ENCODE measurements around the gene CWC22. TPM values are rescaled to one million over a fixed set of nuclear protein-coding genes. Genes with fewer than 3 reads are reported as not detected.

Gene CWC22
- total and polyA plus RNA-seq, 2 donors (not counting 1 experiment from before 2014, with no cell fraction given): 6.3 to 28.7 TPM

DNA sequence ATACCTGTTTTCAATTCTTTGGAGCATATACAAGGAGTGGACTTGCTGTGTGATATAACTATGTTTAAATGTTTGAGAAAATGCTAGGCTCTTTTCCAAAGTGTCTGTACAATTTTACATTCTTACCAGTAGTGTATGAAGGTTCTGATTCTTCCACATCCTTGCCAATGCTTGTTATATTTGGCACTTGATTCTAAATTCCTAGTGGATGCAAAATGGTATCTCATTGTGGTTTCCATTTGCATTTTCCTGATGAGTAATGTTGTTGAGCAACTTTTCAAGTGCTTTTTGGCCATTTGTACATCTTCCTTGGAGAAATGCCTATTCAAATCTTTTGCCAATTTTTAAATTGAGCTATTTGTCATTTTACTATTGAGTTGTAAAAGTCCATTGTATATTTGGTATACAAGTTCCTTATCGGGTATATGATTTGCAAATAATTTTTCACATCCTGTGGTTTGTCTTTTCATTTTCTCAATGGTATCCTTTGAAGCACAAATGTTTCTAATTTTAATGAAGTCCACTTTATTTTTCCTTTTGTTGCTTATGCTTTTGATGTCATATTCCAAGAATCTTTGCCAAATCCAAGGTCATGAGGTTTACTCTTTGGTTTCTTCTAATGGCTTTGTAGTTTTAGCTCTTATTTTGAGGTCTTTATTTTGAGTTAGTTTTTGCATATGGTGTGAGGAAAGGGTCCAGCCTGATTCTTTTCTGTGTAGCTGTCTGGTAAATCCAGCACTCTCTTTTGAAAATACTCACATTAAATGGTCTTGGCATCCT, 33.2 kb upstream of the CWC22 start:
- Histone ChIP-seq H3K4me3 (ENCODE audit: control extremely low read depth in 1 of 5, extremely low read depth in 1 of 5, insufficient read depth in 1 of 5, low read depth in 2 of 5, low read length in 4 of 5) (no peak overlapping the region), H3K9me3 (ENCODE audit: control extremely low read depth in 1 of 3, control insufficient read depth in 2 of 3, insufficient read depth in 1 of 3, low read length in 2 of 3) (peaks cover 0 to 1% (median 0%) of the 10 kb centered on the region in 3 donors), H3K4me2 (replicated peaks; ENCODE audit: low read depth, low read length, poor library complexity, severe bottlenecking) (no peak overlapping the region), H3K27ac (ENCODE audit: low read length in 2 of 2) (no peak overlapping the region), H3K36me3 (replicated peaks in 1 of 2; ENCODE audit: control extremely low read depth in 1 of 2, control insufficient read depth in 1 of 2, extremely low read depth in 1 of 2, insufficient read depth in 2 of 2, low read length in 1 of 2) (no peaks in the 10 kb centered on the region), H3K79me2 (ENCODE audit: control insufficient read depth, insufficient read depth, low read length) (no peaks in the 10 kb centered on the region), H3K27me3 (replicated peaks in 1 of 4; ENCODE audit: control extremely low read depth in 1 of 4, control insufficient read depth in 3 of 4, insufficient read depth in 4 of 4, low read length in 3 of 4) (peaks cover 0 to 7% (median 2%) of the 10 kb centered on the region in 4 experiments), H3K9ac (ENCODE audit: low read length) (no peak overlapping the region), H2AFZ (ENCODE audit: insufficient read depth, low read depth, low read length, poor library complexity, severe bottlenecking) (no peak overlapping the region), H4K20me1 (ENCODE audit: control insufficient read depth, insufficient read depth, low read length, poor library complexity, severe bottlenecking) (no peaks in the 10 kb centered on the region), H3K4me1 (ENCODE audit: control insufficient read depth in 2 of 2, insufficient read depth in 2 of 2, low read length in 2 of 2) (no peaks in the 10 kb centered on the region)
- no CpG with 5 or more reads among the region's 1 CpG for WGBS (ENCODE audit: insufficient coverage)
- ChIA-PET CTCF (no interaction called here), POLR2A (no interaction called here)
- peaks cover 12% of the 10 kb centered on the region for H3K27me3 Mint-ChIP-seq
- H3K4me3 Mint-ChIP-seq: no peak overlapping the region
- no peak for ATAC-seq (ENCODE audit: low read depth)
- no peaks in the 10 kb centered on the region for H3K9me3 Mint-ChIP-seq (ENCODE audit: insufficient read depth)
- TF ChIP-seq EZH2 (IDR thresholded peaks at IDR 0.05; ENCODE audit: borderline replicate concordance, insufficient read depth, low read depth, low read length, poor library complexity, severe bottlenecking): no peak
- TF ChIP-seq, protein P1, sequence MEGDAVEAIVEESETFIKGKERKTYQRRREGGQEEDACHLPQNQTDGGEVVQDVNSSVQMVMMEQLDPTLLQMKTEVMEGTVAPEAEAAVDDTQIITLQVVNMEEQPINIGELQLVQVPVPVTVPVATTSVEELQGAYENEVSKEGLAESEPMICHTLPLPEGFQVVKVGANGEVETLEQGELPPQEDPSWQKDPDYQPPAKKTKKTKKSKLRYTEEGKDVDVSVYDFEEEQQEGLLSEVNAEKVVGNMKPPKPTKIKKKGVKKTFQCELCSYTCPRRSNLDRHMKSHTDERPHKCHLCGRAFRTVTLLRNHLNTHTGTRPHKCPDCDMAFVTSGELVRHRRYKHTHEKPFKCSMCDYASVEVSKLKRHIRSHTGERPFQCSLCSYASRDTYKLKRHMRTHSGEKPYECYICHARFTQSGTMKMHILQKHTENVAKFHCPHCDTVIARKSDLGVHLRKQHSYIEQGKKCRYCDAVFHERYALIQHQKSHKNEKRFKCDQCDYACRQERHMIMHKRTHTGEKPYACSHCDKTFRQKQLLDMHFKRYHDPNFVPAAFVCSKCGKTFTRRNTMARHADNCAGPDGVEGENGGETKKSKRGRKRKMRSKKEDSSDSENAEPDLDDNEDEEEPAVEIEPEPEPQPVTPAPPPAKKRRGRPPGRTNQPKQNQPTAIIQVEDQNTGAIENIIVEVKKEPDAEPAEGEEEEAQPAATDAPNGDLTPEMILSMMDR (IDR thresholded peaks at IDR 0.05): no peak
- H3K4me1 Mint-ChIP-seq: no peaks in the 10 kb centered on the region
- no peak overlapping the region for H3K27ac Mint-ChIP-seq
- intact Hi-C loops (cut with micrococcal nuclease): no loop called here
- DNase-seq: no peak

DNA sequence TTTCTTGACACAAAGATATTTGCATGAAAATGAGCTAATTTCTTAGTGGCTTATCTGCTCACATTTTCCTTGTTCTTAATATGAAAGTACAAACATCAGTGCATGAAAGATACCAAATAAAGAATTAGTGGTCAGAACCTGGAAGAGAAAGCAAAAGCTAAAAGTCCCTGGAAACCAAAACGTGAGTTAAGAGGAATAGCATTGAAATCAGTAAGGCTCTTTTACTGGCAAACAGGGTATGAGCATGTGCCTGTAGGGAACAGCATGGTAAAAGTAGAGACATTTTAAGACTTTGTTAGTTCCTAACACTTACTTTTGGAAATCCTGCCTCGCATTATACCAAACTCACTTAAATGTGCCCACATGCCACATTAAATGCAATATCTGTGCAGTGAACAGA, 31.9 kb upstream of the CWC22 start:
- intact Hi-C loops (cut with micrococcal nuclease): no loop called here
- Histone ChIP-seq H2AFZ (ENCODE audit: insufficient read depth, low read depth, low read length, poor library complexity, severe bottlenecking) (no peak overlapping the region), H3K27ac (ENCODE audit: low read length in 2 of 2) (no peak overlapping the region), H4K20me1 (ENCODE audit: control insufficient read depth, insufficient read depth, low read length, poor library complexity, severe bottlenecking) (no peaks in the 10 kb centered on the region), H3K4me1 (ENCODE audit: control insufficient read depth in 2 of 2, insufficient read depth in 2 of 2, low read length in 2 of 2) (no peaks in the 10 kb centered on the region), H3K36me3 (replicated peaks in 1 of 2; ENCODE audit: control extremely low read depth in 1 of 2, control insufficient read depth in 1 of 2, extremely low read depth in 1 of 2, insufficient read depth in 2 of 2, low read length in 1 of 2) (no peaks in the 10 kb centered on the region), H3K9me3 (ENCODE audit: control extremely low read depth in 1 of 3, control insufficient read depth in 2 of 3, insufficient read depth in 1 of 3, low read length in 2 of 3) (no peaks in the 10 kb centered on the region), H3K4me2 (replicated peaks; ENCODE audit: low read depth, low read length, poor library complexity, severe bottlenecking) (no peak overlapping the region), H3K79me2 (ENCODE audit: control insufficient read depth, insufficient read depth, low read length) (no peaks in the 10 kb centered on the region), H3K27me3 (replicated peaks in 1 of 4; ENCODE audit: control extremely low read depth in 1 of 4, control insufficient read depth in 3 of 4, insufficient read depth in 4 of 4, low read length in 3 of 4) (peaks cover 0 to 8% (median 3%) of the 10 kb centered on the region in 4 experiments), H3K9ac (ENCODE audit: low read length) (no peak overlapping the region), H3K4me3 (ENCODE audit: control extremely low read depth in 1 of 5, extremely low read depth in 1 of 5, insufficient read depth in 1 of 5, low read depth in 2 of 5, low read length in 4 of 5) (no peak overlapping the region)
- Mint-ChIP-seq H3K9me3 (ENCODE audit: insufficient read depth) (no peaks in the 10 kb centered on the region), H3K27me3 (peaks cover 11% of the 10 kb centered on the region), H3K27ac (no peak overlapping the region), H3K4me1 (no peaks in the 10 kb centered on the region), H3K4me3 (no peak overlapping the region)
- POLR2A ChIA-PET: no interaction called here
- DNase-seq (no peak), ATAC-seq (ENCODE audit: low read depth) (no peak)
- CTCF ChIA-PET: no interaction called here
- WGBS (ENCODE audit: insufficient coverage): 71% methylated on average over 1 of the region's 2 CpGs
- TF ChIP-seq, protein P1 (IDR thresholded peaks at IDR 0.05): no peak
- no peak for TF ChIP-seq EZH2 (IDR thresholded peaks at IDR 0.05; ENCODE audit: borderline replicate concordance, insufficient read depth, low read depth, low read length, poor library complexity, severe bottlenecking)
